SK-N-SH (cell line): Measurements from ENCODE around the gene SMPD3. TPM values are rescaled to one million over a fixed set of nuclear protein-coding genes. Genes with fewer than 3 reads are reported as not detected.

Experiments
- CTCF ChIA-PET: fragments of 300-600, 350-600 bp; formaldehyde crosslinking; extraction: SDS; loops from one replicate; lab custom pipeline; 2021; lab: Yijun Ruan, JAX
- POLR2A ChIA-PET: fragments of 350-600 bp; sonication (Branson Sonifier 250); formaldehyde crosslinking; extraction: SDS; loops from one replicate; lab custom pipeline; 2020; ENCODE audit warnings: antibody characterized with exemption, inconsistent platforms; lab: Yijun Ruan, JAX
- DNase-seq: peaks from one replicate; pipeline ENCODE4 v3.0.0; 2012
- H2AFZ ChIP-seq: fragments of 200-600 bp; sonication (generic); 2 replicates; pipeline ENCODE4 v1.8.1; 2016; ENCODE audit warnings: antibody characterized with exemption, mild to moderate bottlenecking, low read depth
- H3F3A ChIP-seq: fragments of 200-600 bp; sonication (generic); replicated peaks from 2 replicates; pipeline ENCODE3; 2016; ENCODE audit warnings: antibody characterized with exemption, mild to moderate bottlenecking; ENCODE audit not compliant: insufficient read depth
- H3K27ac ChIP-seq, 2 experiments: fragments of 200-500 bp in 1 of 2; fragments of 200-600 bp in 1 of 2; sonication (Bioruptor generic) in 1 of 2; sonication (generic), shearing (Covaris generic) in 1 of 2; 2 replicates each; pipeline versions ENCODE4 v1.5.1 to v1.6.1; 2014 to 2016; ENCODE audit warnings: low read depth in 2 of 2, inconsistent platforms in 1 of 2, low read length in 1 of 2, mild to moderate bottlenecking in 1 of 2, mixed read lengths in 1 of 2
- H3K27me3 ChIP-seq: fragments of 200-600 bp; sonication (generic), shearing (Covaris generic); 2 replicates; pipeline ENCODE4 v1.6.1; 2016; ENCODE audit warnings: mixed run types; ENCODE audit not compliant: insufficient read depth
- H3K36me3 ChIP-seq, 2 experiments: fragments of 200-500 bp in 1 of 2; fragments of 200-600 bp in 1 of 2; sonication (Bioruptor generic) in 1 of 2; sonication (generic) in 1 of 2; replicated peaks in 1 of 2; 2 replicates each; pipeline versions ENCODE3 to v1.5.1; 2014 to 2016; ENCODE audit warnings: low read length in 1 of 2, mild to moderate bottlenecking in 1 of 2; ENCODE audit not compliant: insufficient read depth in 2 of 2, control insufficient read depth in 1 of 2
- H3K4me1 ChIP-seq, 2 experiments: fragments of 200-500 bp in 1 of 2; fragments of 200-600 bp in 1 of 2; sonication (Bioruptor generic) in 1 of 2; sonication (generic), shearing (Covaris generic) in 1 of 2; 2 replicates each; pipeline versions ENCODE4 v1.5.1 to v1.6.1; 2014 to 2016; ENCODE audit warnings: low read depth in 1 of 2, low read length in 1 of 2, mixed run types in 1 of 2; ENCODE audit not compliant: insufficient read depth in 2 of 2, control insufficient read depth in 1 of 2
- H3K4me2 ChIP-seq: fragments of 200-600 bp; sonication (generic), shearing (Covaris generic); 2 replicates; pipeline ENCODE4 v1.6.1; 2017; ENCODE audit warnings: mixed run types
- H3K4me3 ChIP-seq, 2 experiments: fragments of 200-500 bp in 1 of 2; fragments of 200-600 bp in 1 of 2; sonication (Bioruptor generic) in 1 of 2; sonication (generic), shearing (Covaris generic) in 1 of 2; 2 replicates each; pipeline versions ENCODE4 v1.5.1 to v1.8.1; 2014 to 2016; ENCODE audit warnings: low read depth in 2 of 2, inconsistent platforms in 1 of 2, low read length in 1 of 2, mild to moderate bottlenecking in 1 of 2, mixed read lengths in 1 of 2, moderate library complexity in 1 of 2
- H3K79me2 ChIP-seq: fragments of 200-600 bp; sonication (generic); 2 replicates; pipeline ENCODE4 v1.8.1; 2017; ENCODE audit warnings: mild to moderate bottlenecking; ENCODE audit not compliant: insufficient read depth
- H3K9ac ChIP-seq: fragments of 200-600 bp; sonication (generic); 2 replicates; pipeline ENCODE4 v1.6.1; 2017; ENCODE audit warnings: mixed run types
- H3K9me2 ChIP-seq: fragments of 200-600 bp; sonication (generic); 2 replicates; pipeline ENCODE4 v1.6.1; 2017; ENCODE audit warnings: mixed run types
- H3K9me3 ChIP-seq: fragments of 200-600 bp; sonication (generic); 2 replicates; pipeline ENCODE4 v1.6.1; 2017; ENCODE audit warnings: mixed run types, mild to moderate bottlenecking, moderate library complexity
- H4K20me1 ChIP-seq: fragments of 200-600 bp; sonication (generic); 2 replicates; pipeline ENCODE4 v1.6.1; 2017; ENCODE audit warnings: mild to moderate bottlenecking, mixed run types; ENCODE audit not compliant: insufficient read depth
- ELF1 ChIP-seq: IDR thresholded peaks from 2 replicates; pipeline ENCODE4 v1.4.0; 2012
- FOXJ3 ChIP-seq: sonication (generic); formaldehyde crosslinking; IDR thresholded peaks from 2 replicates; pipeline ENCODE4 v1.5.1; 2020; ENCODE audit warnings: mild to moderate bottlenecking, missing genetic modification reagents
- FOXM1 ChIP-seq: IDR thresholded peaks from 2 replicates; pipeline ENCODE4 v1.4.0; 2012; ENCODE audit warnings: low read depth, mild to moderate bottlenecking
- GABPA ChIP-seq: IDR thresholded peaks from 2 replicates; pipeline ENCODE4 v1.4.0; 2012; ENCODE audit warnings: low read depth, mild to moderate bottlenecking
- GATA2 ChIP-seq: sonication (generic); formaldehyde crosslinking; IDR thresholded peaks from 2 replicates; pipeline ENCODE4 v1.5.0; 2020; ENCODE audit warnings: mild to moderate bottlenecking, missing genetic modification reagents
- NFIC ChIP-seq: IDR thresholded peaks from 2 replicates; pipeline ENCODE4 v1.4.0; 2012; ENCODE audit warnings: borderline replicate concordance
- PBX3 ChIP-seq: IDR thresholded peaks from 2 replicates; pipeline ENCODE4; 2012
- RAD21 ChIP-seq: IDR thresholded peaks from 2 replicates; pipeline ENCODE4 v1.6.1; 2012; ENCODE audit warnings: mild to moderate bottlenecking, low read length
- RCOR1 ChIP-seq: fragments of 150-350 bp; IDR thresholded peaks from 2 replicates; pipeline ENCODE4 v1.6.1; 2017; ENCODE audit warnings: antibody characterized with exemption, low read length
- RFX5 ChIP-seq: IDR thresholded peaks from 2 replicates; pipeline ENCODE4 v1.6.1; 2012; ENCODE audit warnings: mild to moderate bottlenecking, improper control_type of control experiment, low read length
- TAF1 ChIP-seq: IDR thresholded peaks from 2 replicates; pipeline ENCODE4 v1.6.1; 2012; ENCODE audit warnings: low read depth, mild to moderate bottlenecking, low read length, moderate library complexity, borderline replicate concordance
- TCF12 ChIP-seq: IDR thresholded peaks from 2 replicates; pipeline ENCODE4 v1.4.0; 2012
- USF2 ChIP-seq: fragments of 150-350 bp; IDR thresholded peaks from 2 replicates; pipeline ENCODE4 v1.6.1; 2017; ENCODE audit warnings: antibody characterized with exemption, low read length, low read depth, borderline replicate concordance
- ZBTB33 ChIP-seq: IDR thresholded peaks from 2 replicates; pipeline ENCODE4 v1.4.0; 2012; ENCODE audit warnings: low read depth, borderline replicate concordance
- WGBS: methylation state at CpG from one replicate; pipeline ENCODE4 v1.1.6; 2017; ENCODE audit warnings: low lambda C conversion rate; 5-methylcytosine and 5-hydroxymethylcytosine counted together
- polyA plus RNA-seq, 3 experiments: library from polyadenylated mRNA; depleted of rRNA; stranded (reverse); fragments of >200 nt; gene quantifications; 2 replicates each; pipeline ENCODE4 v1.2.3, GENCODE V29; 2012
- small RNA-seq, 7 experiments: library from RNA; depleted of rRNA; stranded (forward); fragments of <200 nt; gene quantifications; one replicate each; pipeline ENCODE3, GENCODE V24; 2012
- TF ChIP-seq, protein P1 (sequence below): IDR thresholded peaks from 2 replicates; pipeline ENCODE4 v1.4.0; 2012; ENCODE audit warnings: low read depth, borderline replicate concordance
- TF ChIP-seq, protein P2 (sequence below): fragments of 150-350 bp; IDR thresholded peaks from 2 replicates; pipeline ENCODE4 v1.6.1; 2016; ENCODE audit warnings: mild to moderate bottlenecking, low read depth, low read length
- TF ChIP-seq, protein P3 (sequence below): fragments of 200-600 bp; sonication (generic); IDR thresholded peaks from 2 replicates; pipeline ENCODE4 v1.6.1; 2017; ENCODE audit warnings: antibody characterized with exemption, mild to moderate bottlenecking, moderate library complexity

Gene SMPD3
- polyA plus RNA-seq, 1 of the 3 experiments (the other 2 are of a cell fraction): 0.38 TPM

GRCh38 chr16:68309799-68310198, 138.5 kb downstream of the SMPD3 start:
- 40% methylated on average over 6 of the region's 6 CpGs for whole genome bisulfite sequencing
- Histone ChIP-seq H3K9ac (peak overlapping the region; percentile 79), H4K20me1 (no peaks in the 10 kb centered on the region), H3K27ac (peak overlapping the region in 1 of 2 experiments; percentile 66; a peak in 1 of 4 replicates), H3K4me2 (peak overlapping the region; percentile 95), H3K9me3 (no peaks in the 10 kb centered on the region), H3K9me2 (no peaks in the 10 kb centered on the region), H3F3A (no peaks in the 10 kb centered on the region), H3K4me3 (peak overlapping the region; percentile 83 to 87), H2AFZ (no peak overlapping the region), H3K27me3 (no peaks in the 10 kb centered on the region), H3K4me1 (peaks cover 10 to 14% of the 10 kb centered on the region in 2 experiments; a peak in 2 of 4 replicates), H3K36me3 (peaks cover 15 to 40% of the 10 kb centered on the region in 2 experiments), H3K79me2 (peaks cover 88% of the 10 kb centered on the region)
- DNase-seq: no peak
- POLR2A ChIA-PET: interaction anchor here (2.1 kb wide), 1 partner anchor 47 kb away, joined by 16 read pairs; the partner anchor contains the start of gene SLC7A6
- CTCF ChIA-PET: interaction anchor here (0.8 to 2.6 kb wide), 3 partner anchors 19 to 46 kb away, joined by 3 to 15 read pairs (median 3); partner anchors contain the start of gene SLC7A6
- TF ChIP-seq, protein P1, sequence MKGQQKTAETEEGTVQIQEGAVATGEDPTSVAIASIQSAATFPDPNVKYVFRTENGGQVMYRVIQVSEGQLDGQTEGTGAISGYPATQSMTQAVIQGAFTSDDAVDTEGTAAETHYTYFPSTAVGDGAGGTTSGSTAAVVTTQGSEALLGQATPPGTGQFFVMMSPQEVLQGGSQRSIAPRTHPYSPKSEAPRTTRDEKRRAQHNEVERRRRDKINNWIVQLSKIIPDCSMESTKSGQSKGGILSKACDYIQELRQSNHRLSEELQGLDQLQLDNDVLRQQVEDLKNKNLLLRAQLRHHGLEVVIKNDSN: no peak
- TF ChIP-seq RFX5: no peak
- no peak for TF ChIP-seq TCF12
- no peak for TF ChIP-seq PBX3
- no peak for TF ChIP-seq ZBTB33
- TF ChIP-seq GABPA: no peak
- TF ChIP-seq USF2: no peak
- TF ChIP-seq FOXM1: no peak
- no peak for TF ChIP-seq GATA2 (CRISPR knock-in tag)
- TF ChIP-seq RAD21: no peak
- TF ChIP-seq, protein P2, sequence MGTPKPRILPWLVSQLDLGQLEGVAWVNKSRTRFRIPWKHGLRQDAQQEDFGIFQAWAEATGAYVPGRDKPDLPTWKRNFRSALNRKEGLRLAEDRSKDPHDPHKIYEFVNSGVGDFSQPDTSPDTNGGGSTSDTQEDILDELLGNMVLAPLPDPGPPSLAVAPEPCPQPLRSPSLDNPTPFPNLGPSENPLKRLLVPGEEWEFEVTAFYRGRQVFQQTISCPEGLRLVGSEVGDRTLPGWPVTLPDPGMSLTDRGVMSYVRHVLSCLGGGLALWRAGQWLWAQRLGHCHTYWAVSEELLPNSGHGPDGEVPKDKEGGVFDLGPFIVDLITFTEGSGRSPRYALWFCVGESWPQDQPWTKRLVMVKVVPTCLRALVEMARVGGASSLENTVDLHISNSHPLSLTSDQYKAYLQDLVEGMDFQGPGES: no peak
- no peak for TF ChIP-seq FOXJ3 (CRISPR knock-in tag)
- no peak for TF ChIP-seq TAF1
- TF ChIP-seq, protein P3, sequence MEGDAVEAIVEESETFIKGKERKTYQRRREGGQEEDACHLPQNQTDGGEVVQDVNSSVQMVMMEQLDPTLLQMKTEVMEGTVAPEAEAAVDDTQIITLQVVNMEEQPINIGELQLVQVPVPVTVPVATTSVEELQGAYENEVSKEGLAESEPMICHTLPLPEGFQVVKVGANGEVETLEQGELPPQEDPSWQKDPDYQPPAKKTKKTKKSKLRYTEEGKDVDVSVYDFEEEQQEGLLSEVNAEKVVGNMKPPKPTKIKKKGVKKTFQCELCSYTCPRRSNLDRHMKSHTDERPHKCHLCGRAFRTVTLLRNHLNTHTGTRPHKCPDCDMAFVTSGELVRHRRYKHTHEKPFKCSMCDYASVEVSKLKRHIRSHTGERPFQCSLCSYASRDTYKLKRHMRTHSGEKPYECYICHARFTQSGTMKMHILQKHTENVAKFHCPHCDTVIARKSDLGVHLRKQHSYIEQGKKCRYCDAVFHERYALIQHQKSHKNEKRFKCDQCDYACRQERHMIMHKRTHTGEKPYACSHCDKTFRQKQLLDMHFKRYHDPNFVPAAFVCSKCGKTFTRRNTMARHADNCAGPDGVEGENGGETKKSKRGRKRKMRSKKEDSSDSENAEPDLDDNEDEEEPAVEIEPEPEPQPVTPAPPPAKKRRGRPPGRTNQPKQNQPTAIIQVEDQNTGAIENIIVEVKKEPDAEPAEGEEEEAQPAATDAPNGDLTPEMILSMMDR: no peak
- TF ChIP-seq ELF1: no peak
- TF ChIP-seq NFIC: no peak
- TF ChIP-seq RCOR1: no peak

Small RNAs within 50 kb of the gene (small RNA-seq; reads per million reads assigned to genes)
- gene RF00019: 0 reads per million in 7 experiments
- gene RNU4-30P: 0 to 3.4 (median 0) reads per million in 7 experiments

Other genes starting within 250 kb of the SMPD3 start
- 0.07 and 0.39 TPM in 2 replicates for gene ESRP2, start 212.4 kb downstream of the SMPD3 start, polyA plus RNA-seq (2012; rRNA removed)
- 22.0 and 23.9 TPM in 2 replicates for gene PLA2G15, start 203.1 kb downstream of the SMPD3 start, polyA plus RNA-seq (2012; rRNA removed)
- 19.0 and 37.3 TPM in 2 replicates for gene SLC7A6, start 184.0 kb downstream of the SMPD3 start, polyA plus RNA-seq (2012; rRNA removed)
- 6.6 and 9.6 TPM in 2 replicates for gene SLC7A6OS, start 137.6 kb downstream of the SMPD3 start, polyA plus RNA-seq (2012; rRNA removed)
- 46.0 and 66.8 TPM in 2 replicates for gene PRMT7, start 137.5 kb downstream of the SMPD3 start, polyA plus RNA-seq (2012; rRNA removed)
- gene ZFP90, start 90.8 kb upstream of the SMPD3 start, polyA plus RNA-seq (2012; rRNA removed): 9.9 and 13.2 TPM in 2 replicates
- not detected in 2 replicates for gene CDH3, start 196.8 kb upstream of the SMPD3 start, polyA plus RNA-seq (2012; rRNA removed)